Measurements from ENCODE around the gene DNAJB5. TPM values are rescaled to one million over a fixed set of nuclear protein-coding genes. Genes with fewer than 3 reads are reported as not detected.

DNAJB5 gene
- total and polyA plus RNA-seq, 2 experiments from 2014 or later, result 20.3 to 37.4 TPM

GRCh38 chr9:35027860-35028259 lies 38.3 kb downstream of the DNAJB5 start:
- ATAC-seq, result no peak
- Histone ChIP-seq H3F3A (replicated peaks; ENCODE audit: low read depth) (no peaks in the 10 kb centered on the region), H3K4me1 (ENCODE audit: insufficient read depth) (peaks cover 24% of the 10 kb centered on the region), H4K20me1 (replicated peaks; ENCODE audit: insufficient read depth) (no peaks in the 10 kb centered on the region), H3K4me3 (peak overlapping the region; percentile 2; the same call in 1 of the 2 replicates), H3K79me2 (replicated peaks; ENCODE audit: insufficient read depth) (no peaks in the 10 kb centered on the region), H2AFZ (no peak overlapping the region), H3K27me3 (ENCODE audit: insufficient read depth) (no peaks in the 10 kb centered on the region), H3K4me2 (peak overlapping the region; percentile 25; the same call in 1 of the 2 replicates), H3K9me2 (ENCODE audit: insufficient read depth) (no peaks in the 10 kb centered on the region), H3K36me3 (ENCODE audit: insufficient read depth) (no peaks in the 10 kb centered on the region), H3K27ac (ENCODE audit: low read depth) (peak overlapping the region; percentile 85)
- TF ChIP-seq EZH2phosphoT487 (IDR thresholded peaks at IDR 0.05; ENCODE audit: unreplicated experiment) (no peak), POLR2AphosphoS5 (IDR thresholded peaks at IDR 0.05; ENCODE audit: low read depth) (no peak), EZH2 (IDR thresholded peaks at IDR 0.05; ENCODE audit: low read depth, unreplicated experiment) (no peak), NANOG (IDR thresholded peaks at IDR 0.05; ENCODE audit: borderline replicate concordance) (no peak), ZNF462 (CRISPR knock-in tag; IDR thresholded peaks at IDR 0.05) (no peak), ZNF331 (CRISPR knock-in tag; IDR thresholded peaks at IDR 0.05; ENCODE audit: low read depth) (no peak), CREB1 (CRISPR knock-in tag; IDR thresholded peaks at IDR 0.05; ENCODE audit: low read depth) (no peak), ZNF114 (CRISPR knock-in tag; IDR thresholded peaks at IDR 0.05) (no peak), JUNB (IDR thresholded peaks at IDR 0.05; ENCODE audit: unreplicated experiment) (no peak), STAT1 (IDR thresholded peaks at IDR 0.05; ENCODE audit: unreplicated experiment) (no peak), ETS1 (IDR thresholded peaks at IDR 0.05) (no peak), REST (IDR thresholded peaks at IDR 0.05; ENCODE audit: unreplicated experiment) (no peak), CTCF (conservative IDR thresholded peaks at IDR 0.05; ENCODE audit: low read depth in 2 of 2) (no peak)
- Mint-ChIP-seq H3K27me3 (ENCODE audit: insufficient read depth, low read depth, poor library complexity) (peaks cover 7% of the 10 kb centered on the region), H3K9me3 (peaks cover 53% of the 10 kb centered on the region), H3K27ac (peak overlapping the region; percentile 76), H3K4me3 (no peak overlapping the region), H3K36me3 (ENCODE audit: low read depth) (peaks cover 63% of the 10 kb centered on the region), H3K4me1 (peaks cover 24% of the 10 kb centered on the region)
- DNase-seq (ENCODE audit: low spot score), result no peak
